HepG2 (cell line): ENCODE results near the gene C2orf78. TPM values are rescaled to one million over a fixed set of nuclear protein-coding genes. Genes with fewer than 3 reads are reported as not detected.
A peak's percentile ranks its signal among the peaks of the same experiment; 100 is the strongest.

Source experiments
- ATAC-seq: fragments of 200-7000 bp; cut with Tn5 transposase; 3 replicates; pipeline ENCODE4 v1.9.1; 2020; ENCODE audit warnings: mild to moderate bottlenecking, moderate library complexity
- BruUV-seq: library from RNA; stranded (reverse); fragments of 400-500 nt; replicated peaks from 2 replicates; lab custom pipeline; 2021; lab: Mats Ljungman, UMichigan
- CTCF ChIA-PET: fragments of 300-600 bp; formaldehyde crosslinking; extraction: SDS; loops from one replicate; lab custom pipeline; 2021; ENCODE audit warnings: low total read pairs, inconsistent platforms, low intra/inter-chr PET ratio; lab: Yijun Ruan, JAX
- POLR2A ChIA-PET: fragments of 350-600 bp; sonication (Branson Sonifier 250); formaldehyde crosslinking; loops from one replicate; lab custom pipeline; 2020; ENCODE audit warnings: antibody characterized with exemption, inconsistent platforms; lab: Yijun Ruan, JAX
- DNase-seq: peaks from one replicate; pipeline ENCODE4 v3.0.0-alpha.2; 2015; ENCODE audit warnings: low spot score
- FAIRE-seq: peaks from 3 replicates; lab custom pipeline; 2011; peaks lifted over from hg19 to GRCh38; lab: Jason Lieb, UNC
- H2AFZ ChIP-seq: one replicate; pipeline ENCODE4 v1.6.1; 2011; ENCODE audit warnings: low read length, inconsistent platforms
- H3K27ac ChIP-seq: fragments of 300-600 bp; 3 replicates; pipeline ENCODE4 v1.8.0; 2011; ENCODE audit warnings: mixed run types, mild to moderate bottlenecking, mixed read lengths, low read length, inconsistent platforms; ENCODE audit not compliant: insufficient read depth; ENCODE audit errors: extremely low read length
- H3K27me3 ChIP-seq, 2 experiments: fragments of 200-600 bp in 1 of 2; 2 replicates in 1 of 2; 3 replicates in 1 of 2; pipeline versions ENCODE4 v1.6.0 to v1.8.0; 2011; ENCODE audit warnings: low read length in 2 of 2, mild to moderate bottlenecking in 2 of 2, moderate library complexity in 2 of 2, inconsistent platforms in 1 of 2; ENCODE audit not compliant: insufficient read depth in 2 of 2, control insufficient read depth in 1 of 2
- H3K36me3 ChIP-seq, 2 experiments: fragments of 200-600 bp in 1 of 2; replicated peaks in 1 of 2; 2 replicates in 1 of 2; 3 replicates in 1 of 2; pipeline versions ENCODE4 v1.5.1 to v1.8.0; 2011; ENCODE audit warnings: low read length in 2 of 2, inconsistent platforms in 1 of 2; ENCODE audit not compliant: insufficient read depth in 2 of 2, control insufficient read depth in 1 of 2
- H3K4me1 ChIP-seq: 2 replicates; pipeline ENCODE4 v1.5.1; 2012; ENCODE audit warnings: low read length, inconsistent platforms; ENCODE audit not compliant: insufficient read depth
- H3K4me2 ChIP-seq: 2 replicates; pipeline ENCODE4 v1.6.0; 2011; ENCODE audit warnings: low read depth, low read length, inconsistent platforms
- H3K4me3 ChIP-seq, 3 experiments: fragments of 200-600 bp in 1 of 3; sonication (generic), shearing (Covaris generic) in 1 of 3; replicated peaks in 1 of 3; 2 replicates each; pipeline ENCODE4 v1.5.1; 2011 to 2016; ENCODE audit warnings: low read length in 3 of 3, inconsistent platforms in 2 of 3, low read depth in 2 of 3, mild to moderate bottlenecking in 2 of 3, control low read depth in 1 of 3, mixed read lengths in 1 of 3; ENCODE audit not compliant: insufficient read depth in 1 of 3
- H3K79me2 ChIP-seq: one replicate; pipeline ENCODE4 v1.6.1; 2011; ENCODE audit warnings: low read length, inconsistent platforms; ENCODE audit not compliant: insufficient read depth
- H3K9ac ChIP-seq: 2 replicates; pipeline ENCODE4 v1.6.0; 2011; ENCODE audit warnings: mild to moderate bottlenecking, low read depth, low read length, inconsistent platforms; ENCODE audit not compliant: insufficient read depth
- H3K9me3 ChIP-seq: 2 replicates; pipeline ENCODE4 v1.5.1; 2012; ENCODE audit warnings: mild to moderate bottlenecking, low read length
- H4K20me1 ChIP-seq: 2 replicates; pipeline ENCODE4 v1.6.0; 2011; ENCODE audit warnings: inconsistent platforms, mild to moderate bottlenecking, low read length, moderate library complexity; ENCODE audit not compliant: insufficient read depth
- CREM ChIP-seq, 2 experiments: sonication (generic) in 1 of 2; formaldehyde crosslinking in 1 of 2; IDR thresholded peaks; 2 replicates each; pipeline versions ENCODE4 v1.4.0 to v1.6.1; 2016 to 2020; ENCODE audit warnings: antibody characterized with exemption in 1 of 2, mild to moderate bottlenecking in 1 of 2, missing genetic modification reagents in 1 of 2
- GATA4 ChIP-seq: sonication (generic); IDR thresholded peaks from 2 replicates; pipeline ENCODE4 v1.6.1; 2016; ENCODE audit warnings: antibody characterized with exemption, low read depth, borderline replicate concordance
- LRRFIP1 ChIP-seq: sonication (generic); formaldehyde crosslinking; conservative IDR thresholded peaks from 2 replicates; pipeline ENCODE4 v1.4.0; 2020; ENCODE audit warnings: missing genetic modification reagents
- NR1H2 ChIP-seq: sonication (generic); formaldehyde crosslinking; IDR thresholded peaks from 2 replicates; pipeline ENCODE4 v1.8.1; 2022; ENCODE audit warnings: low read depth, missing genetic modification reagents, borderline replicate concordance
- SPEN ChIP-seq: sonication (generic); formaldehyde crosslinking; IDR thresholded peaks from 2 replicates; pipeline ENCODE4 v1.5.1; 2020; ENCODE audit warnings: low read depth, mild to moderate bottlenecking, missing genetic modification reagents
- ZFP36L1 ChIP-seq: sonication (generic); formaldehyde crosslinking; IDR thresholded peaks from 2 replicates; pipeline ENCODE4 v1.8.0; 2022; ENCODE audit warnings: mild to moderate bottlenecking, missing genetic modification reagents, moderate library complexity
- ZFYVE20 ChIP-seq: sonication (generic); formaldehyde crosslinking; IDR thresholded peaks from 2 replicates; pipeline ENCODE4 v1.8.0; 2023; ENCODE audit warnings: low read depth, mild to moderate bottlenecking, moderate library complexity, missing genetic modification reagents, borderline replicate concordance
- ZNF331 ChIP-seq: sonication (generic); formaldehyde crosslinking; IDR thresholded peaks from 2 replicates; pipeline ENCODE4 v1.4.0; 2020; ENCODE audit warnings: missing genetic modification reagents
- ZNF552 ChIP-seq: sonication (generic); formaldehyde crosslinking; IDR thresholded peaks from 2 replicates; pipeline ENCODE4 v1.9.0; 2022; ENCODE audit warnings: missing genetic modification reagents, mild to moderate bottlenecking, borderline replicate concordance
- WGBS: methylation state at CpG from one replicate; pipeline ENCODE4 v1.1.6; 2017; ENCODE audit warnings: low lambda C conversion rate; 5-methylcytosine and 5-hydroxymethylcytosine counted together
- in situ Hi-C: cut with HindIII; loops from 2 replicates; pipeline ENCODE4 v1.10.0; 2017; ENCODE audit warnings: low pct_unique_long_range_greater_than_20kb; ENCODE audit not compliant: extremely low pct_ligation_motif_present
- intact Hi-C: fragments of 100-400 bp; cut with micrococcal nuclease; formaldehyde crosslinking; loops from one replicate; pipeline ENCODE4 v1.10.0; 2022; ENCODE audit not compliant: unreplicated experiment
- polyA plus RNA-seq, 8 experiments: library from polyadenylated mRNA; depleted of rRNA in 3 of 8; stranded (reverse) in 7 of 8; unstranded in 1 of 8; fragments of >200 nt; fragmentation: Illumina TruSeq in 4 of 8; extraction: Trizol in 4 of 8; gene quantifications; 2 replicates each; pipeline versions ENCODE4 v1.2.1 to v1.2.3, GENCODE V29; 2011 to 2016; ENCODE audit warnings: low read depth in 4 of 8, missing spikeins in 1 of 8, mixed read lengths in 1 of 8; ENCODE audit not compliant: insufficient read depth in 1 of 8
- total RNA-seq, 5 experiments: library from RNA; depleted of rRNA; stranded (reverse); fragments of >200 nt; fragmentation: Illumina TruSeq; extraction: Trizol; gene quantifications; 2 replicates each; pipeline ENCODE4 v1.2.3, GENCODE V29; 2016; ENCODE audit warnings: low read depth in 1 of 5
- TF ChIP-seq, protein P1 (sequence below): sonication (generic); formaldehyde crosslinking; IDR thresholded peaks from 2 replicates; pipeline ENCODE4 v1.9.0; 2022; ENCODE audit warnings: low read depth, missing genetic modification reagents

C2orf78 gene
- total and polyA plus RNA-seq, 2 of the 13 experiments (the other 11 are each of a cell fraction or from before 2014, with no cell fraction given), result not detected

GRCh38 chr2:73821669-73822068 lies 37.7 kb downstream of the C2orf78 start:
- POLR2A ChIA-PET, result no interaction called here
- TF ChIP-seq SPEN (CRISPR knock-in tag) (no peak), CREM (IDR thresholded peaks at IDR 0.05) (no peak), CREM (CRISPR knock-in tag; IDR thresholded peaks at IDR 0.05) (no peak), LRRFIP1 (CRISPR knock-in tag) (no peak), ZFP36L1 (CRISPR knock-in tag) (no peak)
- no peak for ATAC-seq
- Histone ChIP-seq H3K36me3 (no peaks in the 10 kb centered on the region), H3K4me2 (no peak overlapping the region), H3K9ac (no peak overlapping the region), H4K20me1 (no peaks in the 10 kb centered on the region), H2AFZ (no peak overlapping the region), H3K27ac (no peak overlapping the region), H3K27me3 (peaks cover 3 to 5% of the 10 kb centered on the region in 2 experiments; a peak in 3 of 5 replicates), H3K4me1 (no peaks in the 10 kb centered on the region), H3K79me2 (no peaks in the 10 kb centered on the region), H3K4me3 (no peak overlapping the region), H3K9me3 (no peaks in the 10 kb centered on the region)
- no TSS peak for BruUV-seq
- in situ Hi-C loops, result no loop called here
- CTCF ChIA-PET, result no interaction called here
- DNase-seq, result no peak
- 2% methylated on average over 2 of the region's 2 CpGs for WGBS
- intact Hi-C loops, result no loop called here
- FAIRE-seq, result no peak

DNA sequence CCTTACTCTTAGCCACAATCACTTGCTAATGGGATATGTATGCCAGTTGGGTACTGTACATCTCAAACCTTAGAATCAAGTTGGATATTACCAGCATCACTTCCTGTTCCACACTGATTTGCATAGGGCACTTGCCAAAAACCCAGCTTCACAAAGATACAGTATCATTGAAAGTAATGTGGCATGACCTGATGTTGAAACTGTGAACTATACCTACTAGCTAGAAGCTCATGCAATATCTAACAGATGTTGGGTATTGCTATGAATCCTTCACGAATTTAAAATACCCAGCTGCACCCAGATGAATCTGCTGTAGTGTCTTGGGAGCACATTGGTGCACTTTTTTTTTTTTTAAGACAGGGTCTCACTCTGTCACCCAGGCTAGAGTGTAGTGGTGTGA lies 38.3 kb downstream of the C2orf78 start:
- CTCF ChIA-PET, result no interaction called here
- H3K4me1 ChIP-seq, result peaks cover 1% of the 10 kb centered on the region; the same call in 1 of the 2 replicates
- no peaks in the 10 kb centered on the region for H3K79me2 ChIP-seq
- H3K9ac ChIP-seq, result no peak overlapping the region
- no peaks in the 10 kb centered on the region for H3K9me3 ChIP-seq
- H3K27me3 ChIP-seq, result peaks cover 3 to 4% of the 10 kb centered on the region in 2 experiments; a peak in 2 of 5 replicates
- POLR2A ChIA-PET, result no interaction called here
- no TSS peak for BruUV-seq
- no peak for TF ChIP-seq GATA4
- no peak for TF ChIP-seq ZNF331 (CRISPR knock-in tag)
- no peak for TF ChIP-seq ZNF552 (CRISPR knock-in tag)
- TF ChIP-seq ZFYVE20 (CRISPR knock-in tag), result no peak
- TF ChIP-seq NR1H2 (CRISPR knock-in tag), result no peak
- TF ChIP-seq, protein P1, sequence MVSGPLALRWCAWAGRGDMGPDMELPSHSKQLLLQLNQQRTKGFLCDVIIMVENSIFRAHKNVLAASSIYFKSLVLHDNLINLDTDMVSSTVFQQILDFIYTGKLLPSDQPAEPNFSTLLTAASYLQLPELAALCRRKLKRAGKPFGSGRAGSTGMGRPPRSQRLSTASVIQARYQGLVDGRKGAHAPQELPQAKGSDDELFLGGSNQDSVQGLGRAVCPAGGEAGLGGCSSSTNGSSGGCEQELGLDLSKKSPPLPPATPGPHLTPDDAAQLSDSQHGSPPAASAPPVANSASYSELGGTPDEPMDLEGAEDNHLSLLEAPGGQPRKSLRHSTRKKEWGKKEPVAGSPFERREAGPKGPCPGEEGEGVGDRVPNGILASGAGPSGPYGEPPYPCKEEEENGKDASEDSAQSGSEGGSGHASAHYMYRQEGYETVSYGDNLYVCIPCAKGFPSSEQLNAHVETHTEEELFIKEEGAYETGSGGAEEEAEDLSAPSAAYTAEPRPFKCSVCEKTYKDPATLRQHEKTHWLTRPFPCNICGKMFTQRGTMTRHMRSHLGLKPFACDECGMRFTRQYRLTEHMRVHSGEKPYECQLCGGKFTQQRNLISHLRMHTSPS (CRISPR knock-in tag), result no peak
- DNase-seq (no peak), FAIRE-seq (peak; percentile 8), ATAC-seq (no peak)
- in situ Hi-C loops (no loop called here), intact Hi-C loops (no loop called here)
- H3K4me2 ChIP-seq, result no peak overlapping the region
- WGBS, result 0% methylated on average over 1 of the region's 1 CpG
- H3K36me3 ChIP-seq, result no peaks in the 10 kb centered on the region
- H3K4me3 ChIP-seq, result no peak overlapping the region
- no peak overlapping the region for H3K27ac ChIP-seq
- no peaks in the 10 kb centered on the region for H4K20me1 ChIP-seq
- H2AFZ ChIP-seq, result no peak overlapping the region
